Left lung (tissue), 10 donors: ENCODE data around the gene RFXANK. TPM values are rescaled to one million over a fixed set of nuclear protein-coding genes. Genes with fewer than 3 reads are reported as not detected.
A peak's percentile ranks its signal among the peaks of the same experiment; 100 is the strongest.

Source experiments
- ATAC-seq: fragments of 200-7000 bp; cut with Tn5 transposase; one replicate; pipeline ENCODE4 v1.9.1; 2020; ENCODE audit warnings: moderate library complexity
- DNase-seq, 4 donors: peaks; one replicate each; pipeline ENCODE4 v3.0.0-alpha.2; 2013 to 2020
- H3K27ac ChIP-seq, 2 donors: fragments of 200-600 bp; sonication (generic) in 1 of 2; one replicate each; pipeline versions ENCODE4 v1.5.0 to v1.8.0; 2020 to 2021
- H3K27me3 ChIP-seq, 2 donors: fragments of 200-600 bp; sonication (generic) in 1 of 2; one replicate each; pipeline versions ENCODE4 v1.5.0 to v1.8.0; 2020 to 2021
- H3K36me3 ChIP-seq, 2 donors: fragments of 200-600 bp; sonication (generic) in 1 of 2; one replicate each; pipeline versions ENCODE4 v1.5.0 to v1.8.0; 2020 to 2021
- H3K4me1 ChIP-seq, 2 donors: fragments of 200-600 bp; one replicate each; pipeline ENCODE4 v1.8.0; 2021
- H3K4me3 ChIP-seq, 2 donors: fragments of 200-600 bp; sonication (generic) in 1 of 2; one replicate each; pipeline versions ENCODE4 v1.5.0 to v1.8.0; 2020 to 2021; ENCODE audit warnings: mild to moderate bottlenecking in 1 of 2
- H3K9me3 ChIP-seq, 2 donors: fragments of 200-600 bp; sonication (generic) in 1 of 2; one replicate each; pipeline versions ENCODE4 v1.5.0 to v1.8.0; 2020 to 2021
- intact Hi-C, 2 donors: fragments of 100-400 bp; cut with DNase I; formaldehyde crosslinking; loops; one replicate each; pipeline versions ENCODE4 v1.11.2 to v1.14.2; 2022
- polyA plus RNA-seq, 6 donors: library from polyadenylated mRNA; unstranded; fragments of 120-200 nt; gene quantifications; one replicate each; pipeline ENCODE4 v1.2.1, GENCODE V29; 2013; ENCODE audit not compliant: insufficient read length in 6 of 6
- total RNA-seq, 2 donors: library from RNA; stranded (reverse); fragmentation: NEBNext Ultra II Directional; extraction: Animal tissue kit (Norgen Biotek cat#: 25700); gene quantifications; one replicate each; pipeline ENCODE4 v1.2.1, GENCODE V29; 2021
- TF ChIP-seq, protein P1 (sequence below), 2 donors: fragments of 200-600 bp; sonication (generic) in 1 of 2; IDR thresholded peaks; one replicate each; pipeline versions ENCODE4 v1.5.0 to v1.8.0; 2021; ENCODE audit warnings: antibody characterized with exemption in 2 of 2
- donor health status: DM: no; HTN: yes; CAD: no.
- donor health status: DM: no; HTN: no; CAD: no.

Gene RFXANK
- total and polyA plus RNA-seq, 8 donors = 61.6 to 82.8 (median 74.5) TPM

DNA sequence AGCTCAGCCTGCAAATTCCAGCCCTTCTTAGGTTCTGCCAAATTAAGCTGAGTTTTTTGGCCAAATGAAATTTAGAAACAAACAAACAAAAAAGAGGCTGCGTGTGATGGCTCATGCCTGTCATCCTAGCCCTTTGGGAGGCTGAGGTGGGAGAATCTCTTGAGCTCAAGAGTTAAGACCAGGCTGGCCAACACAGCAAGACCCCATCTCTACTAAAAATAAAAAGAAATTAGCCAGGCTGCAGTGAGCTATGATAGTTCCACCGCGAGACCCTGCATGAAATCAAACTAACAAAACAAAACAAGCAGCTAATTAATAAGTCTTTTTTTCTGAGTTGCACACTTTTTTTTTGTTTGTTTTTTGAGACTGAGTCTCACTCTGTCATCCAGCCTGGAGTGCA, 37.6 kb downstream of the RFXANK start:
- no peak overlapping the region for H3K27ac ChIP-seq
- no peak overlapping the region for H3K4me3 ChIP-seq
- intact Hi-C loops = no loop called here
- peaks cover 0 to 8% of the 10 kb centered on the region in 2 donors for H3K4me1 ChIP-seq
- no peaks in the 10 kb centered on the region for H3K36me3 ChIP-seq
- DNase-seq = no peak
- peaks cover 0 to 17% of the 10 kb centered on the region in 2 donors for H3K9me3 ChIP-seq
- H3K27me3 ChIP-seq = peaks cover 6 to 46% of the 10 kb centered on the region in 2 donors
- ATAC-seq = no peak
- TF ChIP-seq, protein P1, sequence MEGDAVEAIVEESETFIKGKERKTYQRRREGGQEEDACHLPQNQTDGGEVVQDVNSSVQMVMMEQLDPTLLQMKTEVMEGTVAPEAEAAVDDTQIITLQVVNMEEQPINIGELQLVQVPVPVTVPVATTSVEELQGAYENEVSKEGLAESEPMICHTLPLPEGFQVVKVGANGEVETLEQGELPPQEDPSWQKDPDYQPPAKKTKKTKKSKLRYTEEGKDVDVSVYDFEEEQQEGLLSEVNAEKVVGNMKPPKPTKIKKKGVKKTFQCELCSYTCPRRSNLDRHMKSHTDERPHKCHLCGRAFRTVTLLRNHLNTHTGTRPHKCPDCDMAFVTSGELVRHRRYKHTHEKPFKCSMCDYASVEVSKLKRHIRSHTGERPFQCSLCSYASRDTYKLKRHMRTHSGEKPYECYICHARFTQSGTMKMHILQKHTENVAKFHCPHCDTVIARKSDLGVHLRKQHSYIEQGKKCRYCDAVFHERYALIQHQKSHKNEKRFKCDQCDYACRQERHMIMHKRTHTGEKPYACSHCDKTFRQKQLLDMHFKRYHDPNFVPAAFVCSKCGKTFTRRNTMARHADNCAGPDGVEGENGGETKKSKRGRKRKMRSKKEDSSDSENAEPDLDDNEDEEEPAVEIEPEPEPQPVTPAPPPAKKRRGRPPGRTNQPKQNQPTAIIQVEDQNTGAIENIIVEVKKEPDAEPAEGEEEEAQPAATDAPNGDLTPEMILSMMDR (IDR thresholded peaks at IDR 0.05) = no peak

DNA sequence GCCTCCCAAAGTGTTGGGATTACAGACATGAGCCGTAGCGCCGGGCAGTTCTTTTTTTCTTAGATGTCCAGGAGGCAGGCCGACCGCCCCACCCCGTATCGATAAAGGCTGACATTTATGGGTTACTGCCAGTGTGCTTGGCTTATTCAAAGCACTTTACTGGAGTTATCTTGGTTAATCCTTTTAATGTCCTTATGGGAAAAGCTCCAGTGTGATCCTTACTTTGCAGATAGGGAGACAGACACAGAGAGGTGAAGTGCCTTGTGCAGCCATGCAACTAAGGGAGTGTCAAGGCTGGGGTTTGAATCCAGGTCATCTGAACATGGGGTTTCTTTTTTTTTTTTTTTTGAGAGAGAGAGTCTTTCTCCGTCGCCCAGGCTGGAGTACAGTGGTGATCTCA, 38.9 kb downstream of the RFXANK start:
- peaks cover 0 to 30% of the 10 kb centered on the region in 2 donors for H3K9me3 ChIP-seq
- DNase-seq (no peak), ATAC-seq (no peak)
- H3K4me1 ChIP-seq = no peaks in the 10 kb centered on the region
- H3K4me3 ChIP-seq = no peak overlapping the region
- H3K36me3 ChIP-seq = no peaks in the 10 kb centered on the region
- H3K27ac ChIP-seq = no peak overlapping the region
- intact Hi-C loops = no loop called here
- TF ChIP-seq, protein P1 (IDR thresholded peaks at IDR 0.05) = no peak
- peaks cover 3 to 33% of the 10 kb centered on the region in 2 donors for H3K27me3 ChIP-seq

DNA sequence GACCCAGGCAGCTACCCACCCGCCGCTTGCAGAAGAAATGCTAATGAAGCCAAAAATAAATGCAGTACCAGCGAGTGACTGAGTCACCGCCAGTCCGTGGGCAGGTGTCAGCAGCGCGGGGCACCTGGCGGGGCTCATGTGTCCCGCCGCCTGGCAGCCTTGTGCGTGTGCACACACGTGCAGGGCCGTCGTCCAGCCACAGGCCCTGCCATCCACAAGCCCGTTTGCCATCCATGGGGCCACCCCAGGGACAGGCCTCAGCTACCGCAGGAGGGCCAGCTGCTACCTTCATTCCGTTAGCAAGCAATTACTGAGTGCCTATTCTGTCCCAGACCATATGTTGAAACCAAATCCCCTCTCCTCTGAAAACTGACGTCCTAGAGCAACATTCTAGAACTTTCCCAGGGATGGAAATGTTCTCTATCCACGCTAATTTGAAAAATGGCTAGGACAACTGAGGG, 40.2 kb downstream of the RFXANK start:
- peak in 1 of 4 donors; percentile 63 for DNase-seq
- no peak overlapping the region for H3K4me3 ChIP-seq
- no peak overlapping the region for H3K27ac ChIP-seq
- TF ChIP-seq, protein P1 (IDR thresholded peaks at IDR 0.05) = no peak
- H3K36me3 ChIP-seq = no peaks in the 10 kb centered on the region
- H3K4me1 ChIP-seq = no peaks in the 10 kb centered on the region
- intact Hi-C loops = no loop called here
- peaks cover 0 to 20% of the 10 kb centered on the region in 2 donors for H3K27me3 ChIP-seq
- peaks cover 0 to 32% of the 10 kb centered on the region in 2 donors for H3K9me3 ChIP-seq
- ATAC-seq = no peak

DNA sequence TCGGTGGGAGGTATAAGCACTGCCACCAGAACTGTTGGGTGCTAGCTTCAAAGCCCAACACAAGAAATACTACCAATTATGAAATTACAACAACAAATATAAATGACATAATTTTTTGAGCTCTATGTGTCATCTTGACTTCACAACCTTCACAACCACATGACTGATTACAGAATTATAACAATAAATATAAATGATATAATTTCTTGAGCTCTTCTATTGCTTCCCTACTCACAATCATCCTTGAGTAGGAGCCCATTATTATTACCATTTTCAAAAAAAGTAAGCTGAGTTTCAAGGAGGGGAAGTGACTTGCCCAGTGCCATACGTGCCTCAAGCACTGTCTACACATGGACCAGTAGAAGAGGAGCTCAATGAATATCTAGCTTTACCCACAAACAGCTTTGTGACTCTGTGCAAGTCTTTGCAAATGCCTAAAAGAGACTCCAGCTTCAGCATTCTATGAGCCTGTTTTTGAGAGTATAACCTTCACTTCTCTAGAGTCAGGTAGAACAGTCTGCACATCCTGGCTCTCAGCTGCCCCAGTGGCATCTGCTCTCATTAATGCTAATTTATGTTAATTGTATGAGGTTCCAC, 42.3 kb downstream of the RFXANK start:
- DNase-seq = no peak
- H3K9me3 ChIP-seq = peaks cover 0 to 32% of the 10 kb centered on the region in 2 donors
- peaks cover 0 to 9% of the 10 kb centered on the region in 2 donors for H3K27me3 ChIP-seq
- H3K4me1 ChIP-seq = no peaks in the 10 kb centered on the region
- no peak for ATAC-seq
- no peaks in the 10 kb centered on the region for H3K36me3 ChIP-seq
- H3K4me3 ChIP-seq = no peak overlapping the region
- intact Hi-C loops = no loop called here
- TF ChIP-seq, protein P1 (IDR thresholded peaks at IDR 0.05) = no peak
- H3K27ac ChIP-seq = no peak overlapping the region

DNA sequence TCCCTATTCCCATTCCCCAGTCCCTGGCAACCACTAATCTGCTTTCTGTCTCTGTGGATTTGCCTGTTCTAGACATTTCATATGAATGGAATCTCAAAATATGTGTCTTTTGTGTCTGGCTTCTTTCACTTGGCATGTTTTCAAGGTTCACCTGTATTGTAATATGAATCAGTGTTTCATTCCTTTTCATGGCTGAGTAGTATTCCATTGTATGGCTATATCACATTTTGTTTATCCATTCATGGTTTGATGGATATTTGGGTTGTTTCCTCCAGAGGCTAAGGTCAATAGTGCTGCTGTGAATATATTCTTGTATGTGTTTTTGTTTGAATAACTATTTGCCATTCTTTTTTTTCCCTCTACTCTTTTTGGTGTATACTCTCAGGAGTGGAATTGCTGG, 44.1 kb downstream of the RFXANK start:
- Histone ChIP-seq H3K36me3 (no peaks in the 10 kb centered on the region), H3K4me1 (no peaks in the 10 kb centered on the region), H3K9me3 (peaks cover 0 to 32% of the 10 kb centered on the region in 2 donors), H3K4me3 (no peak overlapping the region), H3K27ac (no peak overlapping the region), H3K27me3 (peaks cover 0 to 25% of the 10 kb centered on the region in 2 donors)
- no peak for ATAC-seq
- TF ChIP-seq, protein P1 (IDR thresholded peaks at IDR 0.05) = no peak
- no peak for DNase-seq
- intact Hi-C loops = no loop called here
